Cardiac septum (tissue), 1 donor: ENCODE results near the gene ZNF408. TPM values are rescaled to one million over a fixed set of nuclear protein-coding genes. Genes with fewer than 3 reads are reported as not detected.

Experiments used
- DNase-seq: peaks from one replicate; pipeline ENCODE4 v3.0.0-alpha.2; 2020; ENCODE audit warnings: low spot score
- intact Hi-C: fragments of 100-400 bp; cut with DNase I; formaldehyde crosslinking; loops from one replicate; pipeline ENCODE4 v1.14.0; 2022
- microRNA-seq: library from miRNA; unstranded; fragments of <30 nt; microRNA quantifications from one replicate; pipeline ENCODE4 v1.2.0, GENCODE V29; 2020
- total RNA-seq: library from RNA; stranded (reverse); fragmentation: NEBNext Ultra II Directional; extraction: Animal tissue kit (Norgen Biotek cat#: 25700); gene quantifications from one replicate; pipeline ENCODE4 v1.2.1, GENCODE V29; 2021
- donor health status: DM: no; HTN: no; CAD: no.

The ZNF408 gene
- total RNA-seq, 1 donor from 2014 or later, result 6.7 TPM

GRCh38 chr11:46743043-46743442 is 42.2 kb downstream of the ZNF408 start:
- DNase-seq, result no peak
- intact Hi-C loops, result no loop called here

DNA sequence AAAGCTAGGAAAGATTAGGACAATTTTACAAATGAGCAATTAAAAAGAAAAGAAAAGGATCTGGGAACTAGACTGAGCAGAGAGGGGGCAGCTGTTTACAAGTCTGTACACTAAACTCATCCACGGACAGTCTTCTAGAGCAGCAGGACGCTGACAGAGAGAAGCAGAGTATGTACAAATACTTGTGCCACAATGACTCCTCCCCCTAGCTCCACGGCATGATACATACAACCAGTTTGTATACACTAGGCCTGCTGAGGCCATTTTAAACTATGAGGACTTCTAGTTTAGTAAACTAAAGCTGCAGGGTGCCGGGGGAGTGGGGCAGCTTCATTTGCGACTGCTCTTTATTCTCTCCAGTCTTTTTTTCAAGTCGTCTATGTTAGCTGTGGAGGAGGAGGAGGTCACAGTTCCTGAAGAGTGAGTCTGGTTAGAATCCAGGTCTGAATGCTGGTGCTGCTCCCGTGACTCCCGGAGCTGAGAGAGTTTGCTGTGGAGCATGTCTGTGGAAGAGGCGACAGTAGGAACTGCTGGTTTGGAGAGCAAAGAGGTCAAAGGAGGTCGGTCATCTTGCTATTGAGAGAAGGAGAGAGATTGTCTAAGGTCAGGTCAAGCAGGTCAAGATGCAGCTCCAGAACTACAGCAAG is 43.0 kb downstream of the ZNF408 start:
- DNase-seq, result no peak
- intact Hi-C loops, result no loop called here

- DNase-seq, result no peak
- intact Hi-C loops, result no loop called here
Observed at GRCh38 chr11:46745328-46745727, 44.5 kb downstream of the ZNF408 start.

DNA sequence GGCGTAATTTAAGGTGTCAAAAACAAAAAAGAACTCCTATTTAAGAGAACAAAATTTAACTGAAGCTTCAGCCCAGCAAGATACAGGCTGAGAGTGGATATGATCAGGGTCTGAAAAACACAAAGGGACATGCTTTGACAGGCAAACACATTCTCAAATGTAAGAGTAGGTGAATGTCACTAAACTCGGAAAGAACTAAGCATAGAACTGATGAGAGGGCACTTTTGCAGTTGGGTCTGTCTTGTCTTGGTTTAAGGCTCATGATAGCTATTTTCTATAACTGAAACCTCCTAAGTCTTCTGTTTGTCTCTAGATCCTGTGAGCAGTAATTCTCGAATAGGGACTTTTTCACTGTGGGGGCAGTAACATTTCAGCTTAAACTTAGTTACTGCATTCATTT is 45.2 kb downstream of the ZNF408 start:
- DNase-seq, result no peak
- intact Hi-C loops, result no loop called here

- DNase-seq, result no peak
- intact Hi-C loops, result no loop called here
Observed at GRCh38 chr11:46747150-46747549, 46.3 kb downstream of the ZNF408 start.

Small RNA genes within 50 kb of the gene (microRNA-seq; reads per million reads assigned to microRNA genes)
- gene MIR5582, result not detected

Other genes with a start within 250 kb of the ZNF408 start
- gene AMBRA1, start 107.0 kb upstream of the ZNF408 start, total RNA-seq, result 18.0 TPM
- gene HARBI1, start 83.8 kb upstream of the ZNF408 start, total RNA-seq, result 2.9 TPM
- 43.4 TPM for gene ATG13, start 83.5 kb upstream of the ZNF408 start, total RNA-seq
- gene ARHGAP1, start 412 bp upstream of the ZNF408 start, total RNA-seq, result 152 TPM
- gene F2, start 18.2 kb downstream of the ZNF408 start, total RNA-seq, result not detected
- gene CKAP5, start 145.2 kb downstream of the ZNF408 start, total RNA-seq, result 84.2 TPM
- 26.8 TPM for gene LRP4, start 217.5 kb downstream of the ZNF408 start, total RNA-seq
- gene CSTPP1, start 235.7 kb downstream of the ZNF408 start, total RNA-seq, result 13.2 TPM